HAP-1 (cell line): ENCODE results near the gene PLEKHM3.
A peak's percentile ranks its signal among the peaks of the same experiment; 100 is the strongest.
"Not testable (repeated sequence)": the region's sequence is repeated elsewhere in the genome, so short reads cannot be mapped to it uniquely, and the experiment has no call there.

Experiments
- DNase-seq, 2 experiments: peaks; one replicate each; pipeline ENCODE4 v3.0.0-alpha.2; 2016 to 2020; ENCODE audit warnings: low spot score in 2 of 2
- H3K27me3 ChIP-seq: fragments of 250-450 bp; sonication (Bioruptor Pico); 2 replicates; pipeline ENCODE4 v1.5.1; 2020; ENCODE audit warnings: low read depth, mild to moderate bottlenecking, moderate library complexity
- H3K36me3 ChIP-seq: fragments of 250-450 bp; sonication (Bioruptor Pico); replicated peaks from 2 replicates; pipeline ENCODE4 v1.5.1; 2020; ENCODE audit warnings: mild to moderate bottlenecking
- H3K4me1 ChIP-seq: fragments of 250-450 bp; sonication (Bioruptor Pico); 2 replicates; pipeline ENCODE4 v1.5.1; 2020; ENCODE audit warnings: mild to moderate bottlenecking
- H3K4me3 ChIP-seq: fragments of 250-450 bp; sonication (Bioruptor Pico); 2 replicates; pipeline ENCODE4 v1.5.1; 2020; ENCODE audit warnings: mild to moderate bottlenecking, moderate library complexity
- H3K9me3 ChIP-seq: fragments of 250-450 bp; sonication (Bioruptor Pico); 2 replicates; pipeline ENCODE4 v1.5.1; 2020; ENCODE audit warnings: mild to moderate bottlenecking, moderate library complexity
- in situ Hi-C: fragments of 300-500 bp; cut with MboI; formaldehyde crosslinking; loops from 3 replicates; pipeline ENCODE4 v1.14.3; 2020; ENCODE audit warnings: low sequenced_read_pairs, inconsistent platforms, mixed read lengths

PLEKHM3 gene

DNA sequence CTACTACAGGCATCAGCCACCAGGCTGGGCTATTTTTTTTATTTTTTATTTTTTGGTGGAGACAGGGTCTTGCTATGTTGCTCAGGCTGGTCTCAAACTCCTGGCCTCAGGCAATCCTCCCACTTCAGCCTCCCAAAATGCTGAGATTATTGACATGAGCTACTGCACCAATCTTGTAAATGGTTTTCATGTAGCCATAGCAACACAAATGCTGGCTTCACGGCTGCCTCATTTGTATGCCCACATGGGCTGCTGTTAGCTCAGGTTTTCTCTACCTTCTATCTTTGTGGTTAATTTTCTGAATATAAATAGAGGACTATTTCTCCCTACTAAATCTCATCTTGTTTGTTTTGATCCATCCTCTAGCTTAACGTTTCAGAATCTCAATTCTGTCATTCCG, 58.2 kb downstream of the PLEKHM3 start:
- H3K4me3 ChIP-seq, result no peak overlapping the region
- H3K36me3 ChIP-seq, result no peaks in the 10 kb centered on the region
- peaks cover 28% of the 10 kb centered on the region for H3K4me1 ChIP-seq
- no peaks in the 10 kb centered on the region for H3K27me3 ChIP-seq
- H3K9me3 ChIP-seq, result no peaks in the 10 kb centered on the region; the same call in 1 of the 2 replicates
- peak in 1 of 2 experiments; percentile 17 for DNase-seq
- in situ Hi-C loops, result no loop called here

DNA sequence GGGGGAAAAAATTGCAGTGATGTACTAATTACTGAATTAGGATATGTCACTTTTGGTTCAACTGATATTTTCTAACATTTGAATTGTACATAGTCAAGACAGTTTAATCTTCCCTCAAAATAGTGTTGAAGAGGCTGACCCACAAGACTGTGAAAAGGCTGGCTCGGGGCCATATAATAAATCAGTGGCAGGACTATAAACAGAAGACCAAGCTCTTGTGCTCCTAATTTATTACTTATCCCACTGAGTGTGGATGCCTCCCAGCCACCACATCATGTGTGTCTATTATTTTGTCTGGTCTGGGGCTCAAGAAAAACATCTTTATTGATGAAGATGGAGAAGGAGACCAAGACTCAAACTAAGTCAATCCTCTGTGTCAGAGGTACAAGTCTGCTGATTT, 64.4 kb downstream of the PLEKHM3 start:
- no peaks in the 10 kb centered on the region for H3K4me1 ChIP-seq
- H3K4me3 ChIP-seq, result no peak overlapping the region
- no peaks in the 10 kb centered on the region for H3K36me3 ChIP-seq
- in situ Hi-C loops, result no loop called here
- H3K27me3 ChIP-seq, result no peaks in the 10 kb centered on the region
- no peak for DNase-seq
- no peaks in the 10 kb centered on the region; the same call in 1 of the 2 replicates for H3K9me3 ChIP-seq

DNA sequence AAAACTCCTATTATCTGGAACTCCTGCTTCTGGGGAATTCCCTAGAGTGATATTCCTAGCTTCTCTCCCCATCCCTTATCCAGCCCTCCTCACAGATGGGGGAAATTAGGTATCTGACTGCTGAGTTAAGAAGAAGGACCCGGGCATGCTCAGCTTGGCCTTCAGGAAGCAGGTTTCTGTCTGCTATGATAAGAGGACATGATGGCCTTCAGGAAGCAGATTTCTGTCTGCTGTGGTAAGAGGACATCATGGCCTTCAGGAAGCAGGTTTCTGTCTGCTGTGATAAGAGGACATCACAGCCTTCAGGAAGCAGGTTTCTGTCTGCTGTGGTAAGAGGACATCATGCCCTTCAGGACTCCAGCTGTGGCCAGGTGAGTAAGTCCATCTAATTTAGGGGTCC, 65.2 kb downstream of the PLEKHM3 start:
- Histone ChIP-seq H3K4me3 (no peak overlapping the region), H3K36me3 (no peaks in the 10 kb centered on the region), H3K9me3 (no peaks in the 10 kb centered on the region; the same call in 1 of the 2 replicates), H3K4me1 (no peaks in the 10 kb centered on the region), H3K27me3 (no peaks in the 10 kb centered on the region)
- in situ Hi-C loops, result no loop called here
- no peak for DNase-seq

DNA sequence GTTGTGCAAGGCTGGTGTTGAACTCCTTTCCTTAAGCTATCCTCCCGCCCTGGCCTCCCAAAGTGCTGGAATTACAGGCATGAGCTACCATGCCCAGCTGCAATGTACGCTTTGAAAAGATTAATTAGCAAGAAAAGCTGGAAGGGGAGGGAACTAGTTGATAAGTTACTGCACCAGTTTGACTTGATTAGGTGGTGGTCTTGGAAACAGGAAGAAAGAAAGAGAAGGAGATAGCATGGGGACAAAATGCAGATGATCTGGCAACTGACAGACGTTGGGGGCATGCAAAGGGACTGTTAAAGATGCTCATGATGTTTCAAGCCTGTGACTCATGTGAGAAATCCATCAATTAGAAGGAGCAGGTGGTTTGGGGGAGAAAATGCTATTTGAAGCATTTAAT, 68.6 kb downstream of the PLEKHM3 start:
- Histone ChIP-seq H3K9me3 (no peaks in the 10 kb centered on the region), H3K27me3 (no peaks in the 10 kb centered on the region), H3K4me1 (no peaks in the 10 kb centered on the region; the same call in 1 of the 2 replicates), H3K36me3 (no peaks in the 10 kb centered on the region), H3K4me3 (no peak overlapping the region)
- in situ Hi-C loops, result no loop called here
- DNase-seq, result no peak

DNA sequence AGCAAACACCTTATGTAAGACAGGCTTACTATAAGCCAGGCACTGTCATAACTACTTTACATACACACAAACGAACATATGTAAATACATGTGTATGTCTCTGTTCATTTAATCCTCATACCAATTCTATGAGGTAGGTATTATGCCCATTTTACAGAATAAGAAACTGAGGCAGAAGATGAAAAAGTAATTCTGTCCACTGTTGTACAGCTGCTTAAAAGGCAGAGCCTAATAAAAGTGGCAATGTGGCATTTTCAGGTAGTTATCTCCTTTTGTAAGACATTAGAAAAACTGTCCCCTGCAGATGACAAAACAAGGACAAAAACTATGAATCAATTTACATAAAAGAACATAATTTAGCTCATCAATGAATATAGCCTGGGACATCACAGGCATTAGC, 69.9 kb downstream of the PLEKHM3 start:
- H3K4me1 ChIP-seq, result peaks cover 10% of the 10 kb centered on the region
- H3K27me3 ChIP-seq, result no peaks in the 10 kb centered on the region
- DNase-seq, result no peak
- H3K9me3 ChIP-seq, result no peaks in the 10 kb centered on the region
- H3K4me3 ChIP-seq, result no peak overlapping the region
- in situ Hi-C loops, result no loop called here
- H3K36me3 ChIP-seq, result no peaks in the 10 kb centered on the region

DNA sequence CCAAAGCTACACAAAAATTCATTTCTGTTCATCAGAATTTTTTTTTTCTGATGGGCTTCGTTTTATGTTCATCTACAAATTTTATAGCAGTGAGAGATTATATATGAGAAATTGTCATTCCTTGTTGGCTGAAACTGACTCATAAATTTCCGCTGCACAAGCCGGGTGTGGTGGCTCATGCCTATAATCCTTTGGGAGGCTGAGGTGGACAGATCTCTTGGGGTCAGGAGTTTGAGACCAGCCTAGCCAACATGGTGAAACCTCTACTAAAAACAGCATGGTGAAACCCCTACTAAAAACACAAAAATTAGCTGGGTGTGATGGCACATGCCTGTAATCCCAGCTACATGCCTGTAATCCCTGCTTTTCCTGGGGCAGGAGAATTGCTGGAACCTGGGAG, 72.0 kb downstream of the PLEKHM3 start:
- DNase-seq, result no peak
- Histone ChIP-seq H3K27me3 (no peaks in the 10 kb centered on the region), H3K4me3 (no peak overlapping the region), H3K9me3 (no peaks in the 10 kb centered on the region), H3K4me1 (peaks cover 15% of the 10 kb centered on the region), H3K36me3 (no peaks in the 10 kb centered on the region)
- in situ Hi-C loops, result no loop called here

DNA sequence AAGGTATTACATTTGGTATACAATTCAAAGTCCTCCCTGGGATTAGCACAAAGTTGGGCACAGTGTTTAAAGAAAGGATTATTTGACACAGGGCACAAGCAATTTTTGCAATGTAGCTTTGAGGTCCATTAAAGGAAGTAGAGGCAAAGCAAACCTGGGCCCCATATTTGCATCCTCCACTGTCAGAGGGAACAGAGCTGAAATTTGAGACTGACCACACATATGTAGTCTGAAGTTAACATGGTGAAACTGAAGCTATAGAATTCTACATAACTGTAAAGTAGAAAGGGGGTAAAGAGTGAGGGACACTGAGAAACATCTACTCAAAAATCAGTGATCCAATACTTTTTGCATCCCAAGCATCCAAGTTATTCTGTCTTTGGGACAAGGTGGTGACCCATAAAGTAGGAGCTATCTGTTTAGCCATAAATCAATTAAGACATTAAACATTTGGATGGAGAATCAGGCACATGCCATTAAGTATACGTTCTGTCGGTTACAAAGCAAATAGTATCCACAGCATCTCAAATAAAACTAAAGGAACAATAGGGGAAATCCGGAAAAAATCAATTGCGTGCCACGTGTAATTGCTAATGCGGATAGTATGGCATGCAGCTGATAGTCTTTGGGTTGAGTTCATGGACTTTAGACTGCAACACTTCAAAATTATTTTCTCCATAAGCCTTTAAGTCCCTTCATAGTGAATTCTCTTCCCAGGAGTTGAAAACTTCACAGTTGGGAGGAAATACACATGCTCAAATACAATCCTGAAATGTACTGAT, 72.6 kb downstream of the PLEKHM3 start:
- H3K27me3 ChIP-seq, result no peaks in the 10 kb centered on the region
- H3K4me1 ChIP-seq, result peaks cover 15% of the 10 kb centered on the region
- DNase-seq, result no peak
- no peaks in the 10 kb centered on the region for H3K36me3 ChIP-seq
- in situ Hi-C loops, result no loop called here
- no peaks in the 10 kb centered on the region for H3K9me3 ChIP-seq
- H3K4me3 ChIP-seq, result no peak overlapping the region

DNA sequence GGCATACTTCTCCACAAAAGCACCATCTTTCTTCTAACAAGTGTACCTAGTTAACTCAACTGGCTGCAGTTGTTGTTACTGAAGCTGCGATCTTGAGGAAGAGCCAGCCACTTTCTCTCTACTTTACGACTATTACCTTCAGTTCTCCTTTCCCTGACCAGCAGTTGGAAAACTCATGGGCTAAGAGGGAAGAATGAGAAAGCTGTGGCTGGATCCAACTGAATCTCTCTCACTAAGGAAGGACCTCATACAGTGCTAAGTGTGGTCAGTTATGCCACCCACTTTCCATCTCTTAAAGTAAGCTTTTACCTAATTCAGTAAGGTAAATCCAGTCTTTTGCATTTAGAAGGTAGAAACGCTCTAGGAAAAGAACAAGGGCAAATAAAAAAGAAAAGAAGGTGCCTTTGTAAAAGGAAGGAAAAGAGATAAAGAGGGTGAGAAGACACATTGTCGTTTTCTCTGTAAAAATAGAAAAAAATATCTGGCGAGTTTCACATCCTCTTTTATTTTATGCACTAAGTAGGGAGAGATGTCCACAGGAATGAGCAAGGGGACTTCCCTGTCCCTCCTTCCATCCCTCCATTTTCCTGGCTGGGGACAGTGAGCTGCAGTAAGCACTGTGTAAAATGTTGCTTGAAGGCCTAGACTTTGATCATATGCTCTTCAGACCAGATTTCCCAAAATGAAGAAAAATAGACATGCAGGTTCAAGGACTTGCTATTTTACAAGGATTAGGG, 73.4 kb downstream of the PLEKHM3 start:
- H3K4me3 ChIP-seq, result no peak overlapping the region
- peaks cover 15% of the 10 kb centered on the region for H3K4me1 ChIP-seq

DNA sequence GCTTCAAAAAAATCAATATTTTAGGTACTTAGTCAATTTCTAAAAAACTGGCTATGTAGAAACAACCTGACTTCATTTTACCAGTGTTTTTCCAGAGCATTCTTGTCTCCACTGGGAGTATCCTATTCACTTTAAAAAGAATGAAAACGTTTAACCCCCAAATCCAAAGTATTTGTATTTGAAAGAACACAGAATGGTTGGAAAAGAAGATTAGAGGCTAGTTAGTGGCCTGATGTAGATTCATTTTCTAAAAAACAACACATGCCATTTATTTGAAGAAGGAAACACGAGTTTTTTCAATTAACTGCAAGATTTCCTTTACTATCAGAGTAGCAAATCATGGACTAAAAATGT, 74.6 kb downstream of the PLEKHM3 start:
- Histone ChIP-seq H3K9me3 (no peaks in the 10 kb centered on the region), H3K36me3 (no peaks in the 10 kb centered on the region), H3K4me1 (peaks cover 15% of the 10 kb centered on the region), H3K27me3 (no peaks in the 10 kb centered on the region), H3K4me3 (no peak overlapping the region)
- peak in 1 of 2 experiments; percentile 70 for DNase-seq
- in situ Hi-C loops, result no loop called here

More for the DNA sequence above, 73.4 kb downstream of the PLEKHM3 start:
- in situ Hi-C loops, result no loop called here
- Histone ChIP-seq H3K36me3 (no peaks in the 10 kb centered on the region), H3K9me3 (no peaks in the 10 kb centered on the region), H3K27me3 (no peaks in the 10 kb centered on the region)
- no peak for DNase-seq

DNA sequence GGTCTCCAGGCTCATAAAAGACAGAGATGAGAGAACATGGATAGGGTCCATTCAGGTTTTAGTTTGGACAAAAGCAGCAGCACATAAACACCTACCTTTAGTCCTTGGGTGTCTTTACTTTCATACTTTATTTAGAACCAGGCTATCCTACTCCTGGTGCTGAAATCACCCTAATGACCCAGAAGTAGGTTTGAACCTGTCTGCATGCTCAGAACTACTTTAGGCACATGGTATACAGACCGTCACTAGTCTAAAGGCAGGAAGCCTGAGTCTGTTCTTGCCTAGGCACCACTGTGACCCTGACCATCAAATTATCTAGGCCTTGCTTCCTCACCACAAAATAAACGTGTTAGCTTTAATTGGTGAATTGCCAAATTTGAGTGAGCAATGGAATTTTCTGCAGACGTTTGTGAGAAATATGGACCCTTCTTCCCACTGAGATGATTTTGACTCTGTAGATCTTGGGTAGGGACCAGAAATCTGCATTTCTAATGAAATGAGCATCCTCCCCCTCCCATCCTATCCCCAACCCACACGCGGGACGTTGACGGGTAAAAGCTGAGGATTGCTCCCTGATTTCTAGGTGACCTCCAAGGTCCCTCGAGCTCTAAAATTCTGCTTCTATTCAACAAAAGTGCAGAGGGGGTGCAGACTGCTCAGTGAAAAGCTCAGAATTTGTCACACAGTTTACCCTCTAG, 75.1 kb downstream of the PLEKHM3 start:
- Histone ChIP-seq H3K36me3 (no peaks in the 10 kb centered on the region), H3K4me1 (peaks cover 15% of the 10 kb centered on the region), H3K9me3 (no peaks in the 10 kb centered on the region), H3K4me3 (no peak overlapping the region), H3K27me3 (no peaks in the 10 kb centered on the region)
- in situ Hi-C loops, result no loop called here
- peak in 1 of 2 experiments; percentile 13 for DNase-seq

DNA sequence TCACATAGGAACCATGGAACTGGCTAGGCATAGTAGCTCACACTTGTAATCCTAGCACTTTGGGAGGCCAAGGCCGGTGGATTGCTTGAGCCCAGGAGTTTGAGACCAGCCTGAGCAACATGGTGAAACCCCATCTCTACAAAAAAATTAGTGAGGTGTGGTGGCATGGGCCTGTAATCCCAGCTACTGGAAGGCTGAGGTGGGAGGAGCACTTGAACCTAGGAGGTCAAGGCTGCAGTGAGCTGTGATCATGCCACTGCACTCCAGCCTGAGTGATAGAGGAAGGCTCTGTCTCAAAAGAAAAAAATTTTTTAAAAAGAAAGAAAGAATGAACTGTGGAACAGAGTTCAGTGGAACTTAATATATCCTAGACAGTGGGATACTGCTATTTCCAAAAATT, 76.1 kb downstream of the PLEKHM3 start:
- H3K27me3 ChIP-seq, DNase-seq, H3K36me3 ChIP-seq, H3K9me3 ChIP-seq, H3K4me3 ChIP-seq, in situ Hi-C loops: not testable (repeated sequence)
- H3K4me1 ChIP-seq, result peaks cover 15% of the 10 kb centered on the region

DNA sequence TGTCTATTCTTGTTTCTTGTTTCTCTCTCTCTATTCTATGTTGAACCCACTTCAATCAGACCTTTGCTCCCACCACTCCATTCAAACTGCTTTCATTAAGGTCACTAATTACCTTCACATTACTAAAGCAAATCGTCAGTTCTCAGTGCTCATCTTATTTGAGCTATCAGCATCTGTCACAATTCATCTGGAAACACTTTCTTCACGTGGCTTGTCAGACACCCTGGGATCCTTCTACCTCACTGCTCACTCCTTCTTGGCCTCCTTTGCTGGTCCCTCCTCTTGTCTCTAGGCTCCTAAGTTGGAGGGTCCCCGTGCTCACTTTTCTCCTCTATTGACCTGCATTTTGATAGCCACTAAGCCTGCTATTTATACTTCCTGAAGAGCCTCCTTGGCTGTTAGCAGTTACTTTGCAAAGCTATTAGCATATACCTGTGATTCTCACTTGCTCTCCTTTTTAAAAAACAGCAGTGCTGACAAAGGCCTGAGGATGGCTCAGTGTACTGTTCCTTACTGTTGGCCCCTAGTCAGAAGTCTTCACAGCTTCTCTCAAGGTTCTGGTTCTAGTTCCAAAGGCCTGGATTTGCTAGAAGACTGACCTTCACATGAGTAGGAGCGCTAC, 80.2 kb downstream of the PLEKHM3 start:
- Histone ChIP-seq H3K4me3 (no peak overlapping the region), H3K36me3 (no peaks in the 10 kb centered on the region), H3K27me3 (no peaks in the 10 kb centered on the region), H3K9me3 (no peaks in the 10 kb centered on the region), H3K4me1 (peaks cover 4% of the 10 kb centered on the region)
- no peak for DNase-seq
- in situ Hi-C loops, result no loop called here

DNA sequence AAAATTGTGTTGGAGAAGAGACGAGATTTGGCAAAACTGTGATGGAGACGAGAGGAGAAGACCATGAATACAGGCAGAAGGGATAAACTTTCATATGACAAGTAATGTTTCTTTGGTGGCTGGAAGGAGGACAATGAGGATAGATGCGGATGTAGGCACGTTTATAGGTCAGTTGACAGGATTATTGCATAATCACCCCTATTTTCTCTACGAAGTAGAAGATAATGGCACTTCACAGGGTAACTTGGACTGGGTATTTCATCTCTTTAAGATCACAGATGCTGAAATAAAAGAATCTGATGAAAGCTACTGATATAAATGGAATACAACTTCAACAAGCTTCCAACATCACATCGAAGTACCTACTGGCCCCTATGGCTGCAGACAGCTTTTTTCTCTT, 81.0 kb downstream of the PLEKHM3 start:
- H3K36me3 ChIP-seq, result no peaks in the 10 kb centered on the region
- no peak for DNase-seq
- in situ Hi-C loops, result no loop called here
- H3K4me1 ChIP-seq, result peaks cover 3% of the 10 kb centered on the region; the same call in 1 of the 2 replicates
- H3K9me3 ChIP-seq, result no peaks in the 10 kb centered on the region
- no peak overlapping the region for H3K4me3 ChIP-seq
- H3K27me3 ChIP-seq, result no peaks in the 10 kb centered on the region
